Stimulated activated CD8-positive, alpha-beta memory T cell treated with anti-CD3 and anti-CD28 coated beads, Interleukin-15, amount 100 ng/mL, for 4 hours (primary cell): Measurements from ENCODE around the gene DELE1.
"Not testable (repeated sequence)": the region's sequence is repeated elsewhere in the genome, so short reads cannot be mapped to it uniquely, and the experiment has no call there.

ENCODE experiments used
- DNase-seq, 2 donors: peaks; one replicate each; pipeline ENCODE4 v3.0.0-alpha.2; 2020; ENCODE audit warnings: low read depth in 2 of 2

The DELE1 gene

DNA sequence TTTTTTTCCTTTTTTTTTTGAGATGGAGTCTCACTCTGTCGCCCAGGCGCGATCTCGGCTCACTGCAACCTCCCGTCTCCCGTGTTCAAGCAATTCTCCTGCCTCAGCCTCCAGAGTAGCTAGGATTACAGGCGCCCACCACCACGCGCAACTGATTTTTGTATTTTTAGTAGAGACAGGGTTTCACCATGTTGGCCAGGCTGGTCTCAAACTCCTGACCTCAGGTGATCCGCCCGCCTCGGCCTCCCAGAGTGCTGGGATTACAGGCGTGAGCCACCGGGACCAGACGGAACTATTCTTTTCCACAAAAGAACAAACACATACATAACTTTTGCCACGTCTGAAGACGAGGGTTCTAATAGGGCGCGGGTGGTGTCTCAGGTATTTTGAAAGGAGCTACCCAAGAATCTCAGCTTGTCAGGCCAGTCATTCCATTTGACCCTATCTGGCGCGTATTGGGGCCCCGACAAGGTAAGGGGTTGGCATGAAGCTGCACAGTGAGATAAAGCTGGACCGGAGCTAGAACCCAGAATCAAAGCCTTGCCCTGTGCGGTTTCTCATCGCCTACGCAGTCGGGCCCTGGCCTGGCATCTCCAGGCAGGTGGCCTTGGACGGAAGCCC lies 734 bp upstream of the DELE1 start:
- DNase-seq, result not testable (repeated sequence)

- DNase-seq, result no peak
Observed at GRCh38 chr5:141926434-141926833, 2.8 kb downstream of the DELE1 start.

- DNase-seq, result no peak
Observed at GRCh38 chr5:141928051-141928450, 4.4 kb downstream of the DELE1 start.

DNA sequence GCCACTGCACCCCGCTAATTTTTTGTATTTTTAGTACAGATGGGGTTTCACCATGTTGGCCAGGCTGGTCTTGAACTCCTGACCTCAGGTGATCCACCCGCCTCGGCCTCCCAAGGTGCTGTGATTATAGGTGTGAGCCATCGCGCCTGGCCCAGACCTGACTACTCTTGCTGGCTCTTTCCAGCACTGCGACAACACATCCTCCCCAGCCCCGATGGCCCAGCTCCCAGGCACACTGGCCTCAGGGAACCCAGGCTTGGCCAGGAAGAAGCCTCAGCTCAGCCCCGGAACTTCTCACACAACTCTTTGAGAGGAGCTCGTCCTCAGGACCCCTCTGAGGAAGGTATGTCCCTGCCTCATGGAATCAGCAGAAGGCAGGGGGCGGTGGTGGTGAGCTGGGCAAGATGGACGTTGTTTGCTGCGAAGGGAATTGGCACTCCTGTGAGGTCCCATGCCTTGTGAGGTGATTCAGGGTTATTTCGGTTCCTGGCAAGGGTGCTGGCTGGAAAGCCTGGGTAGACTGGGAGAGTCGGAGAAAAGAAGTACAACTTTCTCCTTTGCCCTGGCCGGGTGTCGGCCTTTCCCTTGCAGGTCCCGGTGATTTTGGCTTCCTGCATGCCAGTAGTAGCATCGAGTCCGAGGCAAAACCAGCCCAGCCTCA lies 5.9 kb downstream of the DELE1 start:
- DNase-seq, result no peak

GRCh38 chr5:141931694-141932093 lies 8.0 kb downstream of the DELE1 start:
- no peak for DNase-seq

DNA sequence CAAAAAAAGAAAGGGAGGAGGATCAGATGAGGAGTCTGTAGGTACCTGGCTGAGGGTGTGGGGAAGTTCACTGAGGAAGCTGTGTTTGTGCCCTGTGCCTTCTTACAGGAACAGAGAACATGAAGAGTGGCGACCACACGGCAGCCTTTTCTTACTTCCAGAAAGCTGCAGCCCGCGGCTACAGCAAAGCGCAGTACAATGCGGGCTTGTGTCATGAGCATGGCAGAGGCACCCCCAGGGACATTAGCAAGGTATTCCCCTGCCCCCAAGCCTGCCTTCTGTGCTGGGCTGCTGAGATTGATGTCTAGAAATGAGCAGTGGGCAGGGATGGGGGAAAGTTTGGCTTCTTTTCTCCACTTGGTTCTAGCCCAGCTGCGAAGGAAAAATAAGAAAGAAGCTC lies 9.5 kb downstream of the DELE1 start:
- DNase-seq, result no peak

- no peak for DNase-seq
Observed at GRCh38 chr5:141934099-141934844, 10.6 kb downstream of the DELE1 start.

DNA sequence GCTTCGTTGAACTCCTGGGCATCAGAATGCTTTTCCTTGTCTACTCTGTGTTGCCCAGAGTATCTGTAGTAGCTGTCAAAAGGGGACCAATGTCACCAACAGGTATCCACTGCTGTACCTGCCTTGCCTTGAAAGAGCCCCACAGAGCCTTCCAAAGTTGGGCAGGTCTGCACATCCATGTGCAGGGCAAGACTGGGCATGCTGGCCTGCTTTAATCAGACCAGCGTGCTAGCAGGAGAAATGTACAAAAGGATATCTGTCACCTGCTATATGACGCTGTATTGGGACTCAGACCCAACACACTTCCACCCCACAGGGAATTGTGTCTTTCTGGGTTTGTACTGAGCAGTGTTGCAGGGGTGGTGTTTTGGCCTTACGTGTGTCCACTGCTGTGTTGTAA lies 11.9 kb downstream of the DELE1 start:
- DNase-seq, result no peak

GRCh38 chr5:141940695-141941271 lies 17.1 kb downstream of the DELE1 start:
- no peak for DNase-seq

DNA sequence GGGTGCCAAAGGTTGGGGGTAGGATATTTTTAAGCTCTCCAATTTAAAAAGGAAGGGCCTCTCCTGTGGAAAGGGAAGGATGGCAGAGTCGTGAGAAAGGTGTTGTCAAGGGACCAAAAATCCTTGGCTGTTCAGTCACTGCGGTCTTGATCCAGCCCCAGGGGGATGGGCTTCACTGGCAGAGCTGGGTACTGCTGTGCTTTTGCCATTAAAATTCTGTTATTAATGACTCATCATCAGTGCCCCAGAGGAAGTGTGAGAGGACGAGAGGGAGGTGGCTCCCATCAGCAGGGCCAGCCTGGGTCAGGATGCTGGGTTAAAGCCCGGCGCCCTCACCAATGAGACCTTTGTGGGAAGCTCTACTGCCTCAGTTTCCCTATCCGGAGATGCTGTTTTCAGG lies 17.6 kb downstream of the DELE1 start:
- DNase-seq, result no peak

- no peak for DNase-seq
Observed at GRCh38 chr5:141941779-141942178, 18.1 kb downstream of the DELE1 start.

GRCh38 chr5:141942185-141942857 lies 18.6 kb downstream of the DELE1 start:
- DNase-seq, result no peak

DNA sequence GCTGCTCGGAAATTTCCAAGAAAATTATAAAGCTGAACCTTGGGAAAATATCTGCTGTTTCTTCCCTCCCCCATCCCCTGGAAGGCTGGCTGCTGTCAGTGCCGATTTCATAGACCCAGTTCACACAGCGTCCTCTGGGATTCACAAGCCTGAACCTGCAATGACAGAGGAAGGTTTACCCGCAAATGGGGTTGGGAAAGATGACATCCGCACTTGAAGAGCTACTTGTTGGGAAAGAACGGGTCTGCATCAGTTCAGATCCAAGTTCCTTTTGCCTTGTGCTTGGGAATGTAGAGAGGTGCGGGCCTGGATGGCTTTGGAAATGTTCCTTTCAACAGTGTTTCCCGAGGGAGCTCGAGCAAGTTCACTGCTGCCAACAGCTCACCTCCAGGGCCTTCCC lies 20.4 kb downstream of the DELE1 start:
- DNase-seq, result no peak

- DNase-seq, result no peak
Observed at GRCh38 chr5:141945511-141946051, 21.9 kb downstream of the DELE1 start.

DNA sequence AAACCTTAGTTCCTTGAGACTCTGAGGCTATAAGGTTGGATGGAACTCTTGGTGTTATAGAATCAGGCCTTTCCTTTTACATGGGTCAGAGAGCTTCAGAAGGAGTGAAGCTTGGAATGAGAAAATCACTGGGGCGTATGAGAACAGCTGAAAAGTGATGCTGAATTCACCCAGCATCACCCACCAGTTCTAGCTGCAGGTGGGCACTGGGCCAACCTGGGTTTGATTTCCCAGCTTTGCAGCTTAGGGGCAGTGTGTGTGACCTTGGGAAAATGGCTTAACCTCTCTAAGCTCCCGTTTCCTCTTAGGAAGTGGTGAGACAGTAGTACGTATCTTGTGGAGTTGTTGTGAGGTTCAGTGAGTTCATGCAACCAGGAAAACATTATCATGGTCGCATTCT lies 23.6 kb downstream of the DELE1 start:
- DNase-seq, result no peak

DNA sequence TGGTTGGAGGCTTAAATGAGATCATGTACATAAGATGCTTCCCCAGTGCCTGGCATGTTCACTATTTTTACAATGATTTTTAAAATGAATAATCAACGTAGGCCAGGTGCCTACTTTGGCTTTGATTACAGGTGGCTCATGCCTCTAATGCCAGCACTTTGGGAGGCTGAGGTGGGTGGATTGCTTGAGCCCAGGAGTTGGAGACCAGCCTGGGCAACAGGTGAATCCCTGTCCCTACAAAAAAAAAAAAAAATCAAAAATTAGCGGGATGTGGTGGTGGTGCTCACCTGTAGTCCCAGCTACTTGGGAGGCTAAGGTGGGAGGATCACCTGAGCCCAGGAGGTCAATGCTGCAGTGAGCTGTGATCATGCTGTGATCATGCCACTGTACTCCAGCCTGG lies 25.1 kb downstream of the DELE1 start:
- DNase-seq, result no peak

DNA sequence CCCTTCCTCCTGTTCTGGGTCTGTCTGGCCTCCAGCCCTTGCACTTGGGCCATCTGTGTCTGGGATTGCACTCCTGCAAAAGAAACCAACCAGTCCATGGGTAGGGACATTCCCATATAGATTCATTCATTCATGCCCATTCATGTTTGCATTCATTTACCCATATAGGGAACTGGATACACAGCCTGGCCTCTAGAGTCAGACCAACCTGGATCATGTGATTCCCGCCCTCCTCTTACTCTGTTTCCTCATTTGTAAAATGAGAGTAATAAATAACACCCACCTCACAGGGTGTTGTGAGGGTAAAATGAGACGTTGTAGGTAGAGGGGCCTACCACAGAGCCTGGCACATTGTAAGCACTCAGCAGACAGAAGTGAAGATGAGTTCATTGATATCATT lies 25.8 kb downstream of the DELE1 start:
- no peak for DNase-seq

DNA sequence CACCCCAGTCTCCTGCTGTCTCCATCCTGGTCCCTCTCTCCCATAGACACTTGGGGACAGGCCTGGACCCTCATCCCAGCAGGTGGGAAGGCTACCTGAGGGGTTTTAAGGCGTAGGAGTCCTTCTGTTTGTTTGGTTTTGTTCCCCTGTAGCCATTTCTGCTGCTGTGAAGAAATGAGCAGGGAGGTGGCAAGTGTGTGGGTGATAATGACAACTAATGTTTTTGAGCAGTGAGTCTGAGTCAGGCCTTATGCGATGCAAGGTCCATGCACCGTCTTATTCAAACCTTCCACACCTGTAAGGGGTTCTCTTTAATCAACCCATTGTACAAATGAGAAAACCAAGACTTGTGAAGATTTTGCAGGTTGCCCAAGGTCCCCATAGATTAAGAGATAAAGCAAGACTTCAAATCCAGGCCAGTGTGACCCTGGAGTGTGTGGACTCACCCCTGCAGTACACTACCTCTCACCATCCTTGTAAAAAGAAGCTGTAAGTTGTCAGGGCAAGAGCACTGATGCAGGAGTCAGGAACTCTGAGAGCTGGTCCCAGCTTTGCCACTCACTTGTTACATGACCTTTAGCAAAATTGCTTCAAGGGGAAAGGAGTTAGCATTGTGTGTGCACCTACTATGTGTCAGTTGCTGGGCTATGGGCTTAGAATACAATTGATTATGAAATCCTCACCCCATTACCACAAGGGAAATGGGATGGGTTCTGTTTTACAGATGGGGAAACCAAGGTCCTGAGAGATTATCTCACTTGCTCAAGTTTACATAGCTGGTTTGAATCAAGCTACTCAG lies 26.7 kb downstream of the DELE1 start:
- DNase-seq, result no peak

GRCh38 chr5:141951332-141951781 lies 27.7 kb downstream of the DELE1 start:
- DNase-seq, result no peak

DNA sequence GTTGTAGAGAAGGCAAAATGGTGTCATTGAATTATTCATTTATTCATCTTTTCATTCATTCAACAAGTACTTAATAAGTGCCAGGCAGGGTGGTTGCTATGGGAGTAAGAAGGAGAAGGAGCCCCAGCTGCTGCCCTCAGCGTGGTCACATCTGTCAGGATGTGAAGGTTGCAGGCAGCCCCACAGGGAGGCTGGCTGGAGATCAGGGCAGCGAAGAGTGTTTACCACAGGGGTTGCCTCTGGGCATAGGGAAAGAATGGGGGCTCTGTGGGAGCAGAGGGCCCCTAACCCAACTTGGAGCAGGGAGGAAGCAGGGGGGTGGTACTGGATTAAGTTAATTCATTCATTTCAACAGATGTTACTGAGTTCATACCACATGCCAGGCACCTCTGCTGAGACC lies 28.3 kb downstream of the DELE1 start:
- no peak for DNase-seq

DNA sequence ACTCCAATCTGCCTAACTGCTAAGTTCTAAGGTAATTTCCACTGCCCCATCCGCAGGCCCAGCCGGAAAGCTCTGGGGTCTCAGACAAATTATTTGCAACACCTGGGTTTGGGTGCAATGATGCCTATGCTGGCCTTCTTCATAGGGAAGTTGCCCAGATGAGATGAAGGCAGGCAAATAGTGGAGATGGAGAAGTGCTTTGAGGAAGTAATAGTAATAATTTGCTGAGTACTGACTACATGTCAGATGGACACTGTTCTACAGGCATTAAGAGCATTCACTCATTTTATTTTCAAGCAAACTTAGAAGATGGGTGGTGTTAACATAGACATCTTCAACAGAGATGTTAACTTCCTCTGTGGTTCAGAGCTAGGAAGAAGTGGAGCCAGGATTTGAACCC lies 30.5 kb downstream of the DELE1 start:
- no peak for DNase-seq
